NK-92 (cell line): ENCODE measurements around the gene GPC5.
"Not testable (repeated sequence)": the region's sequence is repeated elsewhere in the genome, so short reads cannot be mapped to it uniquely, and the experiment has no call there.

Source experiments
- DNase-seq: peaks from one replicate; lab custom pipeline; 2025; ENCODE audit not compliant: unreplicated experiment; lab: John Stamatoyannopoulos, UW

GPC5 gene

GRCh38 chr13:92898946-92899345 is 1500.5 kb downstream of the GPC5 start:
- not testable (repeated sequence) for DNase-seq

- no peak for DNase-seq
These were observed 1502.0 kb downstream of the GPC5 start for GRCh38 chr13:92900446-92900845.

- no peak for DNase-seq
These were observed 1503.3 kb downstream of the GPC5 start for GRCh38 chr13:92901739-92902138.

- no peak for DNase-seq
These were observed 1514.2 kb downstream of the GPC5 start for GRCh38 chr13:92912629-92913028.

GRCh38 chr13:92913840-92914239 is 1515.4 kb downstream of the GPC5 start:
- DNase-seq, result no peak
